Astrocyte of the cerebellum (primary cell): ENCODE results near the gene ALKBH5.

ENCODE experiments used
- DNase-seq: peaks from one replicate; pipeline ENCODE4 v3.0.0-alpha.2; 2011; ENCODE audit warnings: low read depth
- H3K4me3 ChIP-seq: 2 replicates; pipeline ENCODE4 v1.5.1; 2011; ENCODE audit warnings: mild to moderate bottlenecking, low read depth, low read length, moderate library complexity
- in situ Hi-C: cut with HindIII; loops from 2 replicates; pipeline ENCODE4 v1.10.0; 2017; ENCODE audit warnings: low sequenced_read_pairs
- TF ChIP-seq, protein P1 (sequence below): IDR thresholded peaks from 2 replicates; pipeline ENCODE4 v1.5.1; 2012; ENCODE audit warnings: low read length, low read depth, moderate library complexity, mild to moderate bottlenecking; ENCODE audit errors: missing control alignments

The ALKBH5 gene

DNA sequence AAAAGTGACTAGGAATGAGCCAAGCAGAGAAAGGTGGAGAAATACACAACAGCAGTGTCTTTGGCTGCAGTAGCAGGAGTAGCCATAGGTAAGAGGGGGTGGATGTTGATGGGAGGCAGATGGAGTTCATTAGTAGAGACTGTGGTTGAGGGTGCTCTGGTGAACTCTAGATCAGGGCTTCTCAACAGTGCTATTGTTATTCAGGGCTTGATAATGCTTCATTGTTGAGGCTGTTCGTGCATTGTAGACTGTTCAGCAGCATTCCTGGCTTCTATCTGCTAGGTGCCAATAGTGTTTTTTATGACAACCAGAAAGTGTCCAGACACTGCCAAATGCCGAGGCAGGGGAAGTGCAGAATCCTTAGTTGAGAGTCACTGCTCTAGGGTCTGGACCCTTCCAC lies 3.6 kb downstream of the ALKBH5 start:
- in situ Hi-C loops: loop anchor here (5.0 kb wide), 1 partner anchor 35 kb away; no protein-coding TSS in a partner anchor
- no peak for DNase-seq
- TF ChIP-seq, protein P1, sequence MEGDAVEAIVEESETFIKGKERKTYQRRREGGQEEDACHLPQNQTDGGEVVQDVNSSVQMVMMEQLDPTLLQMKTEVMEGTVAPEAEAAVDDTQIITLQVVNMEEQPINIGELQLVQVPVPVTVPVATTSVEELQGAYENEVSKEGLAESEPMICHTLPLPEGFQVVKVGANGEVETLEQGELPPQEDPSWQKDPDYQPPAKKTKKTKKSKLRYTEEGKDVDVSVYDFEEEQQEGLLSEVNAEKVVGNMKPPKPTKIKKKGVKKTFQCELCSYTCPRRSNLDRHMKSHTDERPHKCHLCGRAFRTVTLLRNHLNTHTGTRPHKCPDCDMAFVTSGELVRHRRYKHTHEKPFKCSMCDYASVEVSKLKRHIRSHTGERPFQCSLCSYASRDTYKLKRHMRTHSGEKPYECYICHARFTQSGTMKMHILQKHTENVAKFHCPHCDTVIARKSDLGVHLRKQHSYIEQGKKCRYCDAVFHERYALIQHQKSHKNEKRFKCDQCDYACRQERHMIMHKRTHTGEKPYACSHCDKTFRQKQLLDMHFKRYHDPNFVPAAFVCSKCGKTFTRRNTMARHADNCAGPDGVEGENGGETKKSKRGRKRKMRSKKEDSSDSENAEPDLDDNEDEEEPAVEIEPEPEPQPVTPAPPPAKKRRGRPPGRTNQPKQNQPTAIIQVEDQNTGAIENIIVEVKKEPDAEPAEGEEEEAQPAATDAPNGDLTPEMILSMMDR: no peak
- peak overlapping the region; percentile 71 for H3K4me3 ChIP-seq

DNA sequence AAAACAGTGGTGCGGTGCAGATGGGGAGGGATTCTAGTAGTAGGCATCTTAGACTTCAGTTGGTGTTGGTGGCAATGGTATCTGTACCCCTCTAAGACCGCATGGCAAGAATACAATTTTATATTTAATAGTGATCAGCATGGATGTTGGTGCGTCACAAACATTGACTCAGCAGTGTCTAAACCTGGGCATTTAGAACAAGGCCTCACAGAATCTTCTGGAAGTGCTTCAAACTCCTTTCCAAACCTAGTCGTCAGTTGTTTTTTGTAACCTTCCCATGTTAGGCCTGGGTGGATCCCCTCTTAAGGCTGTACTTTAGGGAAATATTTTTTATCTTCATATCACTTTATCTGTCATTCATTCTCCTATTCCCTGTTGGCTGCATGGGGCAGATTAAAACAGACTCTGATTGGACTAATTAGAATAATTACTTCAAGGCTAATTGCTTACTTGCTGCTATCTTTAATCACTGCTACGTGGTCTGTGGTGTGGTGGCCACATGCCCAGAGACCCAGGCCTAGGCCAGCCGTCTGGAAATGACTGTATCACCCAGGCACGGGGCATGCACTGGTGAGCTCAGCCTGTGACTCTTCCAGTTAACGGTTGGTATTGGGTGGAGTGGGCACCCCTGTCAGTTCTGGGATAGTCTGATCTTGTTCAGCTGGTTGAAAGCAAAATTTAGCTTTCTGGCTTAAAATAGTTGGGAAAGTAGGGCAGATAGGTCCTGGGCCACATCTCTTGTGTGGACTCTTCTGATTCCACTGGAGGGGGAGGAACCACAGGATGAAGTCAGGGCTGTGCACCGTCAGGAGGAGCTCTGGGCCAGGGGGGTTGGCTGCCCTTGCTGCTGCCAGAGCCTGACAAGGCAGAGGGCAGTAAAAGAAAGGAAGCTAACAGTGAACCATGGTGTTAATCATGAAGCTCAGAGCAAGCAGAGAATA lies 4.5 kb downstream of the ALKBH5 start:
- TF ChIP-seq, protein P1: no peak
- in situ Hi-C loops: loop anchor here (5.0 kb wide), 1 partner anchor 34 kb away; no protein-coding TSS in a partner anchor
- no peak for DNase-seq
- peak overlapping the region; percentile 71 for H3K4me3 ChIP-seq

DNA sequence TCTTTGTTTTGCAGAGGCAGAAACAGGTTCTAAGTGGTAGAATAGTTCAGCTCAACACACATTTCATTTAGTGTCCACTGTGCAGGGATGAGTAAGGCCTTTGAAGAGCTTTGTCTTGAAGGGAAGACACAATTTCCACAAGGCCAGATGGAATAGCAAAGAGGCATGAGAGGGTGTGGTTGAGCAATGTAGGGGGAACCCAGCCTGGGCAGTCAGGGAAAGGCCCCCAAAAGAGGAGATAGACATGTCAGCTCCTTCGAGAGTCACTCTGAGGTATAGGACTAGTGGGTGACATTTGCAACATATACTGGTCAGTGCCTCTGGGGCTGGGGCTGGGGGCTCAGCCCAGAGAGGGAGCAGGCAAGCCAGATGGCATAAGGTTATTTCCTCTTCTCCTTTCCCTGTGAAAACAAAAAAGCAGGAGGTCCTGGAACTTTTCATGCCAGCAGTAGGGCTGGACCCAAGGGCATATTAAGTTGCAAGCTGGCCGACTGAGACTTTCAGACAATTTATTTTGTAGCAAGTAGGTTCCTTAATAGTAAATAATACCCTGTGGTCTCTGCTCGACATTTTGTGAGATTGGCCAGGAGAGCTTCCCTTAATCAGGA lies 7.1 kb downstream of the ALKBH5 start:
- H3K4me3 ChIP-seq: no peak overlapping the region
- TF ChIP-seq, protein P1: no peak
- no peak for DNase-seq
- in situ Hi-C loops: no loop called here

DNA sequence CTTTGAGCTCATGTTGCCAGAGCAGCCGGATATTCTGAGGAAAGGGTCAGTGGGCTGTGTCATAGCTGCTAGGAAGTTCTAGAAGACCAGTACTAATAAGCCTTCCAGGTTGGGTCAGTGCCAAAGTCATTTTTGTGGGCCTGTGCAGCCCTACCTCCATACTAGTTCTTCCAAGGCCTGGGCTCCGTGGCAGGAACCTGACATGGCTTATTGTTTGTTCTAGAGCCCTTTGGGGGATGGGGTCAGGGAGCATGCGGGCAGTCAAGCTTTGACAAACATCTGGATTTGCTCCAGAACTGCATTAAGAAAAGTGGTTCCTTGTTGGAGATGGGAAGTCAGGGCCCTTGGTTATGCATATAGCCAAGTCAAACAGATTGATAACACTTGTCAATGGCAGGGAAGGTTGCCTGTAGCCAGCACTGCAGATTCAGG lies 7.6 kb downstream of the ALKBH5 start:
- in situ Hi-C loops: no loop called here
- no peak for DNase-seq
- TF ChIP-seq, protein P1: no peak
- no peak overlapping the region for H3K4me3 ChIP-seq

DNA sequence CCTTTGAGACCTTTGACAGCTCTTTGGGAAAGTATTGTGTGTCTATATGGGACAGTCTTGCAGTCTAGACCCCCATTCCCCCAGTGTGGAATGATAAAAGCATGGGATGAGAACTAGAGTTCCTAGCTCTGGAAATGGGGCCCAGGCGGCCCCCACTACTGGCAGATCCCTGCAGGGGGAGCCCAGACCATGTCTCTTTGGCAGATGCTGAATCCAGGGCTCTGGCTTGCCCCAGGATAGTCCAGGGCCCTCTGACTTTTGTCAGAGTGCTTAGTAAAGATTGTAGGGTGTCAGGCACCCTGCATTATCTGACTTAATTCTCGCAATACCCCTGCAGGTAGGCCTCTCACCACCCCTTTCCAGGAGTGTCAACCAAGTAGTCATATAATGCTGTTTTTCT lies 8.3 kb downstream of the ALKBH5 start:
- in situ Hi-C loops: no loop called here
- DNase-seq: no peak
- TF ChIP-seq, protein P1: peak; percentile 46
- no peak overlapping the region for H3K4me3 ChIP-seq

DNA sequence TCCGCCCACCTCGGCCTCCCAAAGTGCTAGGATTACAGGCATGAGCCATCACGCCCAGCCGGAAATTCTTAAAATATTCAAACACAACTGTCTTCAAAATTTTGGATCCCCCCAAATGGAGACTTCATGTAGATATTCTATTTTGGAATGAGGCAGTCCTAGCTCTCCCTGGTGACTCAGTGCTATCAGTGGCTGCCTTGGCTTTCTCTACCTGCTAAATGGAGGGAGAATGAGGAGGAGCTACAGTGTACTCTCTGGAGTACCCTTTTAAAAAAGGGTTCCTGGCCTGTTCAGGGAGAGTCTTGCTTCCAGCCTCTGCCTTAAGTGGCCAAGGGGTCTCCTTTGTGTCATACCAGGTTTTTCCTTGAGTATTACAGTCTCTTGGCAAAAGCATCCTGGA lies 10.8 kb downstream of the ALKBH5 start:
- no peak for DNase-seq
- TF ChIP-seq, protein P1: no peak
- H3K4me3 ChIP-seq: no peak overlapping the region
- in situ Hi-C loops: no loop called here
